ENCODE data around the gene ETV6.
"Not testable (repeated sequence)": the region's sequence is repeated elsewhere in the genome, so short reads cannot be mapped to it uniquely, and the experiment has no call there.

ETV6 gene

DNA sequence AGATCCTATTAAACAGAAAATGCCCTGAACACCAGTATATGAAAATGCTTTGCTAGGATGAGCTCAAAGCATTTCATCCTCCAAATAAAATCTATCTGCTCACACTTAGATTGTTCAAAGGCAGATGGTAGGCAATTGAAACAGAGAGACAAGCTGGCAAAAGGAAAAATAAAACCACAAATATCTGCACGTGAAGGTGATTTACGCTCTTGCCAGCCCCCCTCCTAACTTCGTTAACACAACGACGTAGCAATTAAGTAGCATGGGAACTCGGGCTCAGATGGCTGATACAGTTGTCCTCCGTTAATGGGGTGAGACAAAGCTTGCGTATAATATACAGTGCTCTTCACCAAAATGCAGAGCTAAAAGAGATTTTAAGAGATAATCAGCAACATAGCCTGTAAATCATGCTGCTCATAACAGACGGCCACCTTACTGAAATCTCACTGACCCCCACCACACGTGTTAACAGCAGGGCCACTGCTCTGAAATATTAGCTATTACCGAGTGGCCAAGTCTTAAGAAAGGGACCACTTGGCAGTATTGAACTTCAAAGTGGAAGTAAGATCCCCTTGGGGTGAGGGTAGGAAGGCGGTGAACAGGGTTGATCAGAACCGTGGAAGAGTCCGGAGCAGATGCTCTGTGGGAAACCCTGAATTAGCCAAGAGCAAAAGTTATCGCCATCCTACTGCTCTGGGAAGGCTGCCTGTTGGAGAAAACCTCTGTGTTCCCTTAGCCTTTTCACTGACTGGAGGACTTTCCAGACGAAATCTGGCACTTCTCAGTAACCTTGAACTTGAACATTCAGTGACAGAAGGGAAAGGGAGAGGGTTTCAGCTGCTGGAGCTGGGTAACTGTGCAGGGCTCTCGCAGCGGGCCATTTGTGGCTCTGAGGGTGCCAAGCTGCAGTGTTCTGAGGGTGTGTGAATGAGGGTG, 23.1 kb downstream of the ETV6 start:
- DNase-seq = no peak

DNA sequence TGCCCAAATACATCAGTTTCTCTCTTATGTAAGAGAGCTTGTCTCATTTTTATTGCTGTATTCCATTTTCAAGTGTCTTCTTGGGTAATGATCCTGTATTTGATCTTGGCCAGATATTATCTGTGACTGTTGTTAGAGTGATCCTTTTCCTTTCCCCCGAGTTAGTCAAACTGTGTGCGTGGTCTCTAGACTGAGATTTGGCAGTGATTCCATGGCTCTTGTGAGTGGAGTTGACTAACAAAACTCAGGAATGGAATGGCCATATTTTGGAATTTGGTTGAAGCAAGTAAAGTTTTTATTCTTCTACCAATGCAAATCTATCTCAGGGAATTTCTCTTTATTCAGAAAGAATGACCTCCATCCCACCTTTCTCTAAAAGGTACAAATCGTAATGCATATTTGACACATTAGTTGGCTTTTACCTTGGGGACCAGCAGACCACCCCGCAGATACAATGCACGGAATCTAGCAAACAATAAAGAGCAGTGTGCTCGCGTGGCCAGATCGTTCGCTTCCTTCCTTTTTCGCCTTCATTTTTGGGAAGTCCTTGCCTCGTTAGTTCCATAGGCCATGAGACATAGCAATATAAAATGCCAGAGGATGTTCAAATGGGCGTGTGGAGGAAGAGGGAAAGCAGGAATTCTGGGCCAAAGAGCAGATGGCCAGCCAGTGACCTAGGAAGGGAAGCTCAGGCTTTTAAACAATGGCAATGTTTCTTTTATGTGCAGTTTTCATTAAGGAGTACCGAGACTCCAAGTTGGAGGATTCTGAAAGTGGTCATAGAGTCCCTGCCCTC, 24.4 kb downstream of the ETV6 start:
- DNase-seq = no peak

DNA sequence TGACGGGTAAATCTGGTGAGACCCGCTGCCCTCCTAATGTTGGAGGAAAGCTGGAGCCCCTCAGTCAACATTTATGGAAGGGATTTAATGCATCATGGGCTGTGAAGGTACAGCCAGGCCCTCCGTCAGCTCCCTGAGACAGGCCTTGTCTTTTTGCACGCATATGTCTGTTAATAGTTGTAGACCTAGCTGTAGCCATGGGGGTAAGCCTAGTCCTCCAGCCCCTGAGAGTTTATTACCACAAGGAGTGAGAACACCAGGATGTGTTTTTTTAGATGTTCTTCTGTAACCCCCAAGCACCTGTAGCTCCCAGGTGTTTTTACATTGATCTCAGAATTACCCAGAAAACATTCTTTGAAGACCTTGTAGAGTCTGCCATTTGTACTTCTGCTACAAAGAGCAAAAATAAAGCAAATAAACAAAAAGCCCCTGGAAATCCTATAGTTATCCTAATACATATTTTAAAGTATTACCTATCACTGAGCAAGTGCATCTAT, 25.5 kb downstream of the ETV6 start:
- DNase-seq = no peak

DNA sequence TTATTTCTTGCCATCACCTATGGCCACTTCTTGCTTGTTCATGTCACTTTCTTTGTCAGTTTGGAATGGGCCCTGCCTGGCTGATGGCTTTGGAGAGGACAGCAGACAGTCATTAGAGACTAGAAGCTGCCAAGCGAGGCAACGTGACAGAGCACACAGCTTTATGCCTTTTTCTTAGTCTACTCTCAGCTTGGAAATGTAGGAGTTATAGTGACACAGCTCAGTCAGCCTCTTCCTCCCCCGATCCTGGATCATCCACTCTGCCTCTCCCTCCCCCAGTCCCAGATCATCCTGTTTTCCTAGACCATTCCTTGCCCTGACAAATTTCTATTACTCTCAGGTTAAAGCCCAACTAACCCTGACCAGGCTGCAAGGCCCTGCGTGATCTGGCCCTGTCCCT, 26.6 kb downstream of the ETV6 start:
- DNase-seq = no peak

DNA sequence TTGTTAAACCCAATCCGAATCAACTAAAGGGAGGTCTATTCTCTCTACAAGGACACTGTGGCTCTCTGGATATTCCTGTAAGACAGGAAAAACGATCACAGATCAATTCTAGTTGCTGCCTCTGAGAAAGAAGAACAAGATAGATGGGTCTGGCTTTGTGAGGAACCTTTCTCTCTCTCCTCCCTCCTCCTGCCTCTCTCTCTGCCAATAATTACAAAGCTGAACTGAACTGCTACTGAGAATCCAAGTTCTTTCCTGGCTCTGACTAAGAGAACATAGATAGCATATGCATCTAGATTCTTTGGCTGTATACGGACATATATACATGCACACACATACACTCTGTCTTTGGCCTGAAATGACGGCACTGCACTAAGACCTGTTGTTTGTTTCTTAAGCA, 27.6 kb downstream of the ETV6 start:
- DNase-seq = no peak

DNA sequence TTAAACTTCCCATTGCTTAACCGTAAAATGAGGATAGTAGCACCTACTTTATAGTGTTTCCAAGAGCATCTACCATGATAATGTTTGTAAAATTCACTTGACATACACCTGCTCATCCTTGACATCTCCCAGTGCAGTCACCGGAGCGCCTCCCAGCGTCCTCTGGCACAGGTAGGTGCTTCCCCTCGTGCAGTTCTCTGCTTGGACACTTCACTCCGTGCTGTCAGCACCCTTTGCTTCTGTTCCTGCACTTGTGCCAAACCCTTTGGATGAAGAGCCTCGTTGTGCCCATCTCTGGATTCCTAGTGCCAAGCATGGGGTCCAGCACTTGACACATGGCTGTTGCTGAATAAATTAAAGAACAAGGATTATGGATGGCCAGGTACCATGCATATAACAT, 28.3 kb downstream of the ETV6 start:
- no peak for DNase-seq

DNA sequence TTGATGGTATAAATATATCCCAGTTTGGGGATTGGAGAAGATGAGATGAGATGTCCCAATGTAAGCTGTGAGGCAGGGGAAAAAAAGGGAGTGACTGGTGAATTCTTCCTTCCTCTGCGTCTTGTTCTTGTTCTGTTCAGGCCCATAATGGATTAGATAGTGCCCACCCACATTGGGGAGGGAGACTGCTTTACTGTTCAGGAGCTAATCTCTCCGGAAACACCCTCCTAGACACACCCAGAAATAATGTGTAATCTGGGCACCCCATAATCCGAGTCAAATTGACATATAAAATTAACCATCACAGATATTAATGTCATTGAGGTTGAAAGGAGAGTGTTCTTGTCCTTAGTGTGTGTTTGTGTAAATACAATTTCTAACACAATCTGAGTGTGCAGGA, 29.3 kb downstream of the ETV6 start:
- no peak for DNase-seq

DNA sequence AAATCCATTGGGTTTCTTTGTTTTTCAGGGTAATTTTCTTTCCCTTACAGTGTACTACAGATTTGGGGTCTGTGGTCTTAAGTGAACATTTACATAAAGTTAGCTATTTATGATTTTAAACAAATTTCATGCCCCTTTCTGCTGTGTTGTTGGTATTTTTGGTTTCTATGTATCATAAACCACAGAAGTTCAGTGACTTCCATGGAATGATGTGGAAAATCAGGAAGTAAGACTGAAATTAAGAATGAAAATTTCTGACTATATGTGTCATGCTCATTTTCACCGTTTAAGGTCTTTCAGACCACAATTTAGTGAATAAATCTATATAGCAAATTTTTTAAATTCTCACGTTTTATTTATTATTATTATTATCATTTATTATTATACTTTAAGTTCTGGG, 31.7 kb downstream of the ETV6 start:
- DNase-seq = no peak

DNA sequence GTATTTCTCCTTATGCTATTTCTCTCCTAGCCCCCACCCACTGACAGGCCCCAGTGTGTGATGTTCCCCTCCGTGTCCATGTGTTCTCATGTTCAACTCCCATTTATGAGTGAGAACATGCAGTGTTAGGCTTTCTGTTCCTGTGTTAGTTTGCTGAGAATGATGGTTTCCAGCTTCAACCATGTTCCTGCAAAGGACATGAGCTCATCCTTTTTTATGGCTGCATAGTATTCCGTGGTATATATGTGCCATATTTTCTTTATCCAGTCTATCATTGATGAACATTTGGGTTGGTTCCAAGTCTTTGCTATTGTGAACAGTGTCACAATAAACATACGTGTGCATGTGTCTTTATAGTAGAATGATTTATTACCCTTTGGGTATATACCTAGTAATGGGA, 32.2 kb downstream of the ETV6 start:
- DNase-seq = not testable (repeated sequence)

DNA sequence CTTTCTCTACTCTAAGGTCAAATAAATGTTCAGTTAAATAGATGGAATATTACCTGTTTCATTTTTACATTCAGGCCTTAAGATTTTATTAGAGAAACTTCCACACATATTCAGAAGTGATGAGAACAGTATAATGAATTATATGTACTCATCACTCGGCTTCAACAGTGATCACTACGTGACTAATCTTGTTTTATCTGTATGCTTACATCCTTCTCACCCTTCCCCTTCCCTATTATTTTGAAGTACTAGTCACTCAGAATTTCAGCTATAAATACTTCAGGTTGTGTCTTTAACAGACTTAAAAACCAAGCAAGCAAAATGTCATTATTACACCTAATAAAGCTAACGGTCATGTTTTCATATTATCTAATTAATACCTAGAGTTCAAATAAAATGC, 34.9 kb downstream of the ETV6 start:
- no peak for DNase-seq

DNA sequence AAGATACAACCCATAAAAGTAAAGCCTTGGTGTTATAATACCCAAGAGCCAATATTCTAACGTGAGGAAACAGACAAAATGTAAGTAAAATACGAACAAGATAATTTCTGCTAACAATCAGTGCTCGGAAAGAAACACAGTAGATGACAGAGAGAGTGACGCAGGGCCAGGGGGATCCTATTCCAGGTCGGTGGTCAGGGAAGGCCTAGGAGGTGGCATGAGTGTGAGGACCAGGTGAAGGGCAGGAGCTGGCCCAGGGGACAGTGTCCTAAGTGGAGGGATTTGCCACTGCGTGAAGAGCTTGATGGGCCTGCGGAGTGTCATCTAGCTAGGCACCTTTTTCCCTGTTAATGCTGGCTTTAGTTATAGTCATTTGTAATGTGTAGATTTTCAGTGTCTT, 35.3 kb downstream of the ETV6 start:
- no peak for DNase-seq

DNA sequence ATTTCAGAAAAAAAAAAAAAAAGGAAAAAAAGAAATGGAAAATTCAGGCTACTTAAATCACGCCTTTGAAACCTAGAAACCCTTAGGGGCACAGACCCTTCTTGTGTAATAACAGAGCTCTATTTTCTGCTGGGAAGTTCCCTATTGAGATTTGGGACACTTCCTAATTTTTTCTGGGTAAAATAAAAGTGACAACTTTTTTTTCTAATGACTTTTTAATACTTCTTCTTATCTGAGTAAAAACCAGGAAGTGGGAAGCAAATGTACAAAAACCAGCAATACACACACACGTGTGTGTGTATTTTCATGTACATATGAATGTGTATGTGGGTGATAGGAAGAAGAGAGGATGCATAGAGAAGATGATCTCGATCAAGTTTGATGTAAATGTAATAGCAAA, 35.8 kb downstream of the ETV6 start:
- no peak for DNase-seq

DNA sequence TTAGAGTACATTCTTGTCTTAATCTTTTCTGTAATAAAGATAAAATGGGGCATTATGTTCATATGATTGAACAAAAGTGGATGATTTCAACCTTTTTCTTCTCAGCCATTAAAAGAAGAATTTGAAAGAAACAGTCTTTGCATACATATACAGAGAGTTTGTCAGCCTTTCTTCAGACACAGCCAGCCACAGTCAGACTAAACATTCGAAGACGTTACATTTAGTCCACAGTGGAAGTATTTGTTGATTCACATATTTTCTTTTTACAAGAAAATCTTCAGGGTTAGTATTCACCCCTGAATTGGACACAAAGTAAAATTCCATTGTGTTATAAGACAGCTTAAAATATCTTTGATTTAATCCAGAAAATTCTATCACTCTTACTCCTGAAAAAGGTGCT, 36.2 kb downstream of the ETV6 start:
- DNase-seq = no peak

DNA sequence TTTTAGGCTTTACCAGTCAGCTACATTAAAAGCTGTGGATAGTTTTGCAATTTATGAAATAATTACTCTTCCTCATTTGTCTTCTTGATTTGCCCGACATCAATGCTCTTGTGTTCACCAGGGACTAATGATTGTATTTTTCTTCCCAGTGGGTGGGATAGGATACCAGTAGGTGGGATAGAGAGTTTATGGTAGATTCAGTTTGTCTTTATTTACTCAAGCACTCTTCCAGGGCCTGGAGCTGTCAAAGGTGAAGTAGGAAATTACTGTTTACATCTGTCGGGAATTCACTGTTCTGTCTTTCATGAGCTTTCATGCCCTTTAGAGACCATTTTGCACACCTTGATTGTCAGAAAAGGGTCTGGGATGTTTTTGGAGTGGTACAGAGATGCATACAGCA, 36.6 kb downstream of the ETV6 start:
- DNase-seq = no peak

DNA sequence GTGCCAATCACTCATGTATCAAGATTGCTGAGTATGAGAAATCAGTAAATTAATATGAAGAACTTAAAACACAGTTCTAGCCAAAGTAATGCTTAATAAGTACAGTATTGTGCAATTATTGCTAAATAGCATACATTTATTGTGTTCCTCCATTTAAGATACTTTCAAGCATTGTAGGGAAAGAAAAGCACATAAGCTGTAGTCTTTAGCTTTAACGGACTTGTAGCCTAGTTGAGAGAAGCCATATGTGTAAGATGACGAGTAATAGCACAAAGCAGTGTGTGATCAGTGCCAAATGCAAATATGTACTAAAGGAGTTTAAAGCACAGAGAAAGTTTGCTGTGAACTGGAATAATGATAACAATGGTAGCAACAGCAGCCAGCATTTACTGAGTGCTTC, 38.1 kb downstream of the ETV6 start:
- DNase-seq = no peak

DNA sequence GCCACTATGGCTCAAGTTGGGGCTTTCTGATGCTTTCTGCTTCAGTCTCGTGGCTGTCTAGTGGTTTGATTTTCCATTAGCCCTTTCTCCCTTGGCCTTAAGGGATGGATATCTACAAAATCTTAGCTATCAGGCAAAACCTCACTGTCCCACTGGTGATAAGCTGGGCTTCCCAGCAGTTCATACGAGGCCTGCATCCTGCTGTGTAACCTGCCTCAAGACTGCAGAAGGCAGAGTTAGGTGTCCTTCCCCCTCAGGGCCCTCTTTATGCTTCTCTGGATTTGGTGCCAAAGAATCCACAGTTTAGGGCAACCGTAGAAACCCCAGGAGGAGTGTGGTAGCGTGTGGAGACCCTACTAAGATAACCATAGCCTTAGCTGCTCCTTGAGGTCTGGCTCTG, 38.9 kb downstream of the ETV6 start:
- no peak for DNase-seq

DNA sequence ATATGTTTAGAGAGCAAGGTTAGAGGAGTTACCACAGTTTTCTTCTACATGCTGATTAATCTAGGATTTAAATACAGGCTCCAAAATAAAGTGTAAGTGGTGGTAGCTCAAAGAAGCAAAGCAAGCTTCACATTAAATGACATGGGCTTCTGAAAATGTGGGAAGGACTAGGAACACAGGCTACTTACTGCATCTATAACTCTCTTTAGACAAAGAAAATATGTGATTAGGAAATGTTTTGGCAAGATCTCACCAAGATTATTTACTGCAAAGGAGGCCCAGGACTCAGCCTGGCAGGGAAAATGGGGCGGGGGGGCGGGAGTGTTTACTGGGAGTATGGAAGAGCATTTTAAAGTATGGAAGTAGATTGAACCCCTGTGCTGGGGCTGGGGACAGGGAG, 39.4 kb downstream of the ETV6 start:
- no peak for DNase-seq

DNA sequence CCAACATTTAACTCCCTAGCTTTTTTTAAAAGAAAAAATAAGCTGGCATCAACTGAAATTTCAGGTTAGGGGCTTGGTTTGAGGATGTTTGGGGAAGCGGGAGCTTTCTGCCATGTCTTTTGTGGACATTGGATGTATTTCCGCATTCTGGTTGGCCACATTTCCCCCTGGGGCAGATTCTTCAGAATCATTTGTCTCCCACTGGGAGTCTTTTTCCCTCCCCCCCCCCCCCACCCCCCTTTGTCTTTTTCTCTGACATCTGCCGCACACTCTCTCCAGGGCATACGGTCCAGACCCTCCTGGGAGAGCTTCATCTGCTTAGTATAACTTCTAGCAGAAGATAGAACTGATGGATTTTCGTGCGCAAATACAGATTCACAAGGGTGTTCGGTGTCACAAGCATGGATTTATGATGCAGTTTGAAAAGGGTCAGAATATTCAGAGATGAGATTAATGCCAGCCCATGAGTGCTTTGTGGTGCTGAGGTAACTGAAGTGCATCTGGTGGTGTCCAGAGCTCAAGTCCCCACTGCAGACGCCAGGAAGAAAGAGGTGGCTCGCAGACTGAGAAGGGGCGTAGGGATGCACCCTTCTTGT, 40.2 kb downstream of the ETV6 start:
- no peak for DNase-seq

DNA sequence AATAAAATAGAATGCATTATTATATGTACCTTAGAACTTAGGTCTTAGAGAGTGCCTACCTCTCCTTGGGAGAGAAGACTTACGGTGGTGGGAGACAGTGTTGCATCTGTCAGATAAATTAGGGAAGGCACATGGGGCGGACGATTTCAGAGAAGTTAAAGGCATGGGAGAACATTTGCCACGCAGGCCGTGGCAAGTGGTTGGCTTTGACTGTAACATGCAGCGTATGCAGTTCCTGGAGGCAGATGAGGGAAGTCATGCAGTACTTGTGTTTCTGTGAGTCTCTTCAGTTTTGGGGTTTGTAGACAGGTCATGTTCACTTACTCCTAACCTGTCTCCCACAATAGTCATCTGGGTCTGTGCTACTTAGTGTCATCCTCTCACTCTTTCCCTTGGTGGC, 43.6 kb downstream of the ETV6 start:
- no peak for DNase-seq

DNA sequence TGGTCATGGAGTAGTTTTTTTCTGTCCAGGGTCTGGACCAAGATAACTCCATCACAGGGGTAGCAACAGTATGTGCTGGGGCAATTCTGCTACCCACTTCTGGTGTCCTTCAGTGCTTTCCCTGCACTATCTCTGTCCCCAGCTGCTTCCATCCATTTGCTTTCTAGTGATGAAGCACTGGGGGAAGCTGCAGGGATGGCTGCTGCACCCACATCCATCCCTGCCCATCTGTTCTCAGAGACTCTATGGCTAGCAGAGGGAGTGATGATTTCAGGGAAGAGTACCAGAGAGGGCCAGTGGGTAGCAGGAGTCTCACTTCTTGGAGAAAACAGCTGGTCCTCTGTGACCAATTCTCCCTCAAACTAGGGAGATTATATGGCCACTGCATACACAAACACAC, 44.1 kb downstream of the ETV6 start:
- no peak for DNase-seq

DNA sequence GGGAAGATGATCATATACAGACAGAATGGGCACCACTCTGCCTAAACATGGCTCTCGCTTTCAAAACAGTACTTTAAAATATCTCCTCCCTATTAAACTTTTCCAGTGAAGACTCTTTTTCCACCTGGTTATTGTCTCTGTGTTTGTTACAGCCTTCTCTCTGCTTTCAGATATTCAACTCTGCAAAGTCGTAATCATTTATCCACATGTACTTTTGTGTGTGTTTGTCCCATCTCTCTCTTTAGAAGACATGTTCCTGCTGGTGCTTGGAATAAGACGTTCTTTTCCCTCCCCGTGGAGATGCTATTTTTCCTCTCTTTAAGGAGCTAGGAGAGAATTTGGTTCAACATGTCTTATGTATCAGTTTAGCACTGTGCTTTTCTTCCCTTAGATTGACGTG, 45.1 kb downstream of the ETV6 start:
- no peak for DNase-seq

DNA sequence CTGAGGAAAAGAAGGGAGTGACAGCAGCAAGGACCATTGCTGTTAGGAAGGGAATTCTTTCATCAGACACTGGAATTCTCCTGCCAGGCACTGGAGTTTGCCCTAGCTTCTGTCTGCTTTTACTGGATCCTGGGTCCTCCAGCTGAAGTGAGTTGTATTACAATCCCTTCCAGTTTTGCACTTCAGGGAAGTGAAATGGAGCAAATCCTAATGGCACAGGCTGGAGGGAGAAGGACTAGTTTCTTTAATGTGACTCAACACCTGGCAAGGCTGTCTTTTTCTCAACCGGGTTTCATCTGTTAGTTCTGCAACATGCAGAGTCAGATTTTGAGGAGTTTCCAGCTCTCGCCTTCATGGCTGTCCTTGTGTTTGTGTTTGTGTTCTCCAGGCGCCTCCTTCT, 45.8 kb downstream of the ETV6 start:
- no peak for DNase-seq

DNA sequence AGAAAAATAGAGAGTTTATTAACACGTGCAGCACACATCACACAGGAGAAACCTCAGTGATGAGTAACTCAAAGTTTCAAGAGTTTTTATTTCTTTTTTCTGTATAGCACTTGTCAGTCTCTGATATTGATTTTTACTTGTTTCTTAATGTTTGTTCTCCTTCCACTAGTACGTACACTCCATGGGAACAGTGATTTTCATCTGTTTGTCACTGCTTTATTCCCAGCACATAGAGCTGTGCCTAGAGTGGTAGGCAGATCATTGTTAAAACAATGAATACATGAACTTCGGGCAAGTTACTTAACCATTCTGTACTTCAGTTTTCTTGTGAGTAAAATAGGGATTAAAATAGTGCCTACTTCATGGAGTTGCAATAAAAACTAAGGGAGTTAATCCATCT, 46.6 kb downstream of the ETV6 start:
- no peak for DNase-seq

DNA sequence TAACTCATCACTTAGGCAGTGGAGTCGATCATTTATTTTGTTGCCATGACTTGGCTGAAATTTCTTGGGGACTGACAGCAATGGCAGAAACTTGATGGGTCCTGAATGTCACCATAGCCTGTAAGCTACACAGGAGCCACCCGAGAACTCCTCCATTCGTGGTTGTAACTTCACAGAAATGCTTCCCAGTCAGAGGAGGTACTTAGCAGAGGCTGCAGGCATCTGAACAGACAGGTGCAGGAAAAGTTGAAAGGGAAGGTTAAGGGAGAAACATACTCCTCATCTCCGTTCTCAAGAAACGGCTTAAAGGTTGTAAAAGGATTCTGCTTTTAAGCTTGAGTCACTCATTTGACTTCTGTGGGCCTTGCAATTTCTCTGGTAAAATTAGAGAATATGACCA, 47.7 kb downstream of the ETV6 start:
- DNase-seq = no peak
